HCEC 1CT (cell line): ENCODE data around the gene DDX4.
"Not testable (repeated sequence)": the region's sequence is repeated elsewhere in the genome, so short reads cannot be mapped to it uniquely, and the experiment has no call there.

Source experiments
- DNase-seq: peaks from one replicate; pipeline ENCODE4 v3.0.0-alpha.2; 2017

The DDX4 gene

DNA sequence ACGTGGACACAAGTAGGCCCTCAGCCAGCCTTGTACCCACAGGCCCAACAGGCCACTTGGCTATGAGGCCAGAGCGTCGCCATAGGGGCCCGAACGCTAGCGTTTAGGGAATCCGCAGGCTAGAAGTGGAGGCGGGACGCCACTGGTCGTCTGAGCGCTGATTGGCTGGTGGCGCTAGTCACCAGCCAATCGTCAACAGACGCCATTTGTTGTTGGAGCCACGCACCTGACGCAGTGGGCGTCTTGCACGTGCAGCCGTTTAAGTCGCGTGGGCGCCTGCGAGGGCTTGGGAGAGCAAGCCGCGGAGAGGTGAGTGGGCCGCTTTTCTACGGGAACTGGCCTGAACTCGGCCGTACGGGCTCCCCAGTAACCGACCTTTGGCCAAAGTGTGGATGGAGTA is at the start of gene DDX4:
TSS of gene DDX4 (plus strand) at position 269 of the 400 bp plus-strand sequence. CDS start 903 bp downstream, outside the sequence.
- no peak for DNase-seq

DNA sequence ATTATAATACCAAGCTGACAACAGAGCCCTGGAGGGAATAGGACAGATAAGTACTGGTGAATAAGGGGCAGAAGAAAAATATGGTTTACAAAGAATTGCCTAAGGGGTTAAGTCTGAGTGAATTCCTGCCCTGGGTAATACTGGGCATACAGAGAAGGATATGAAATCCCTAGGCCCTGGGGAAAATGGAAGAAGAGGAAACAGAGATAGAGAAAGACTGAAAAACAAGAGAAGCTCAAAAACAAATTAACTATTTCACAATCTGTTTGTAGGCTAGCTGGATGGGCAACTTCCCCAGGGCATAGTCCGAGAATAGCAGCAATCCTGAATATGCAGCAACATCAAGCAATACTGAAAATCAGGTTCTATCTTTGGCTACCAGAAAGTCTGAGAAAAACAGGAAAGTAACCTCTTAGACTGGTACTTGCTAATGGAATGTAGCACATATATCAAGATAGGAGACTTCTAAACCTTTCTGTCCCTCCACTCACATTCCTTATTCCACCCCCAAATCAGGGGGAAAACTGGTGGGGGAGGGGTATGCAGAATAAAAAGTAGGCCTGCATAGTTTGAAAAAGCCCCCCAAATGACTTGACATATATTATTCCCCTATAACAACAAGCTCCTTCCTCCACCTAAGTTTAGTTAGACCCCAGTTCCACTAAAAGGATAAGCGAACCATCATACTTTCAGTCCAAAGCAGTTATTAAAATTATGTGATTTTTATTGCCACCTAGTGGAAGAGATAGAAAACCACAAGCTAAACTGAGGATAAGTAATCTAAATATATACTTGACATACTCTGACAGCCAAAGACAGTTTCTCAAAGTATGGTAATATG is 46.4 kb upstream of the DDX4 start:
- DNase-seq: peak; percentile 65

DNA sequence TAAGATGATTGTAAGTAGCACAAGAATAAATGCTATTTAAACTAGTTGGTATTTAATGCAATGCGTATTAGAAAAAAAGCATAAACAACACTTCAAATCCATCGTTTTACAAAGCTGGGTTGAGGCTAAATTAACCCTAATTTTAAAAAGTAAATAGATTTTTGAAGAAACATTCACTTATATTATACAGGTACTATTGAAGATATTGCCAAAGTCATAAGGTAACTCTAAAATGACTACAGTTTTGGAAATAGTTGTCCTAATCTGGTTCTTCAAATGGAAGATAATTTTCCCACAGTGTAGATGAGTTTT is 45.8 kb upstream of the DDX4 start:
- no peak for DNase-seq

DNA sequence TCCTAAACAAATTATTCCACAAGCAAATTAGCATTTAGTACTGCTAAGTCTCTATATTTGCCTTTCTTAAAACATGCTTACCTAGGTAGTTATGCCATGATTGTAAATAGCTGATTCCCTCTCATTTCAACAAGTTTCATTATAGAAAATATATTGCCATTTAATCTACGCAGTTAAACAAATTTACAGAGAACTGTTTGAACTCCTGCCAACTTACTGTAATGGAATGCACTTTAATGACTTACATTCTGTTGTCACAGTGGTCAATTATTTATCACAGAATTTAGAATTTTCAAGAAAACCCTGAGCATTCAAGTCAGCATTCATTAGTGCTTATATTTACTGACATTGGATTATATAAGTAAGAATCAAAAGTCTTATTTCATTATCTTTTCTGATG is 45.4 kb upstream of the DDX4 start:
- DNase-seq: no peak

DNA sequence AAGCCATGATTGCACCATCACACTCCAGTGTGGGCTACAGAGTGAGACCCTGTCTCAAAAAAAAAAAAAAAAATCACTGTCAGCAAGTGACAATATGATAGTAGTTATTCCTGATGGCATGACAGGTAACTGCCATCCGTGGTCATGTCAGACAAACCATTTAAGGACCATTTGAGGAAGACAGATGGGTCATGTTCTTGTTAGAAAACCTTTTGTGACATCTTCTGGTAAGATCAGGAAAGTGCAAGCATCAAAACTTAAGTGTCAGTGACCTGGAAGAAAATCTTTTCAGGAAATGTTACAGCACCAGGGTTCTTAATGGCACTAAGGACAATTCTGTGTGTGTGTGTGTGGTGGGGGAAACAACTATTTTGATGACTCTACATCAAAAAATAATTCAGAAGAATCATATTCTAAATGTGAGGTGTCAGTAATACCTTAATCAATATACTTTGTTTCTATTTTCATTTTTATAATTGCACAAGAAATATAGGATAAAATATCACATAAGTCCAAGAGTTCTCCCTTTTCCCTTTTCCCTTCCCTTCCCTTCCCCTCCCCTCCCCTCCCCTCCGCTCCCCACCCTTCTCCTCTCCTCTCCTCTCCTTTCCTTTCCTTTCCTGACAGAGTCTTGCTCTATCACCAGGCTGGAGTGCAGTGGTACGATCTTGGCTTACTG is 43.6 kb upstream of the DDX4 start:
- peak; percentile 35 for DNase-seq

DNA sequence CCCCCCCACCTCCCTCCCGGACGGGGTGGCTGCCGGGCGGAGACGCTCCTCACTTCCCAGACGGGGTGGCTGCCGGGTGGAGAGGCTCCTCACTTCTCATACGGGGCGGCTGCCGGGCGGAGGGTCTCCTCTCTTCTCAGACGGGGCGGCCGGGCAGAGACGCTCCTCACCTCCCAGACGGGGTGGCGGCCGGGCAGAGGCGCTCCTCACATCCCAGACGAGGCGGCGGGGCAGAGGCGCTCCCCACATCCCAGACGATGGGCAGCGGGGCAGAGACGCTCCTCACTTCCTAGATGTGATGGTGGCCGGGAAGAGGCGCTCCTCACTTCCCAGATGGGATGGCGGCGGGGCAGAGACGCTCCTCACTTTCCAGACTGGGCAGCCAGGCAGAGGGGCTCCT is 41.2 kb upstream of the DDX4 start:
- not testable (repeated sequence) for DNase-seq

DNA sequence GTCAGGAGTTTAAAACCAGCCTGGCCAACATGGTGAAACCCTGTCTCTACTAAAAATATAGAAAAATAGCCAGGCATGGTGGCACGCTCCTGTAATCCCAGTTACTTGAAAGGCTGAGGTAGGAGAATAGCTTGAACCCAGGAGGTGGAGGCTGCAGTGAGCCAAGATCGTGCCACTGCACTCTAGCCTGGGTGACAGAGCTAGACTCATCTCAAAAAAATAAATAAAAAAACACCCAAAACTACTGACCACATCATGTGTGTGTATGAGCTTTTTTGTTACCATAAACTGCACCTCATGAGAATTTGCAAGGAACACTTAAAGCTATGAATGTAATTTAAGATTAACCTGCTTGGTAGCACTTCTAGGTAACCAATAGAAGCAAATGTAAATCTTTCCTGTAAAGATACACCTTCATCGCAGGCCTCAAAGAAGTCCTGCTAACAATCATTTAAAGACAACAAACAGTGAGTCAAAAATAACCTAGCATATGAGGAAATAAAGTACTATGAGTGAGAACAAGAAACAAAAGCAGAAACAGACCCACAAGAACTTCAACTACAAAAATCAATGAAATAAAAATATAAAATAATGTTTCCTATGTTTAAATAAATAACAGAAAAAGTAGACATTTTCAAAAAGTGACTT is 38.7 kb upstream of the DDX4 start:
- no peak for DNase-seq

DNA sequence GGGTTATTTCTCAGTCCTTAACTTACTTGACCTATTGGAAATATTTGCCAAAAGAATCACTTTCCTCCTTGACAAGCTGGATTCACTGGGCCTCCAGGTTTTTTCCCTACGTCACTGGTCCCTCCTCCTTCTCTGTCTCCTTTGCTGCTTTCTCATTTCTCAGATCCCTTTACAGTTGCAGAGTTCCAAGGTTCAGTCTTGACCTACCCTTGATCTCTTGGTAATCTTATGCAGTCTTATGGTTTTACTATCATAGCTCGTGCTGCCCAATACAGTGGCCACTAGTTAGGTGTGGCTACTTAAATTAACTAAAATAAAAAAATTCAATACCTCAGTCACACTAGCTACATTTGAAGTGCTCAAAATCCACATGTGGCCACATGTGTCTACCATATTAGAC is 37.1 kb upstream of the DDX4 start:
- DNase-seq: no peak

DNA sequence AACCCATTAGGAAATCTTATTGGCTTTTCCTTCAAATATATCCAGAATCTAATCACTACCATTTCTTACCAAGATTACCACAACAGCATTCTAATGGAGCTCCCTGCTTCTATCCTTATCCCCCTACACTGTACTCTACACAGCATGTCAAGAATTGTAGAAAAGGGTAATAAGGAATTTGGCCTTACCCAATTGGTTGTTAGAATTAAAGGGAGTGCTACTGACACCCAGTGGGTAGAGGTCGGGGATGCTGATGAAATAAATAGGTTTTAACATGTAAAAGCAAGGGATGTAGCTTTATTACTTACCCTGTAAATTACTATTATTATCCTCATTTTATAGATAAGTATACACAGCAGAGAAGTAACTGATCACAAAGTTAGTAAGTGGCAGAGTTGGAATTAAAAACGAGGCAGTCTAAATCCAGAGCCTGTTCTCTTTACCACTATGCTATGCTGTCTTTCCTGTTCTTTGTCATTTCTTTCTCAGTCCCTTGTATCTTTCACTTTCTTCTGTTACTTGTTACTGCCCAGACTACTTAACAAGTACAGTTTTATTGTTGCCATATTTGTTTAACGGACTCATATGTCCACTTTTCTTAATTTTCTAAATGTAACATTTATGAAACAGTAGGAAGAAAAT is 36.3 kb upstream of the DDX4 start:
- DNase-seq: no peak

DNA sequence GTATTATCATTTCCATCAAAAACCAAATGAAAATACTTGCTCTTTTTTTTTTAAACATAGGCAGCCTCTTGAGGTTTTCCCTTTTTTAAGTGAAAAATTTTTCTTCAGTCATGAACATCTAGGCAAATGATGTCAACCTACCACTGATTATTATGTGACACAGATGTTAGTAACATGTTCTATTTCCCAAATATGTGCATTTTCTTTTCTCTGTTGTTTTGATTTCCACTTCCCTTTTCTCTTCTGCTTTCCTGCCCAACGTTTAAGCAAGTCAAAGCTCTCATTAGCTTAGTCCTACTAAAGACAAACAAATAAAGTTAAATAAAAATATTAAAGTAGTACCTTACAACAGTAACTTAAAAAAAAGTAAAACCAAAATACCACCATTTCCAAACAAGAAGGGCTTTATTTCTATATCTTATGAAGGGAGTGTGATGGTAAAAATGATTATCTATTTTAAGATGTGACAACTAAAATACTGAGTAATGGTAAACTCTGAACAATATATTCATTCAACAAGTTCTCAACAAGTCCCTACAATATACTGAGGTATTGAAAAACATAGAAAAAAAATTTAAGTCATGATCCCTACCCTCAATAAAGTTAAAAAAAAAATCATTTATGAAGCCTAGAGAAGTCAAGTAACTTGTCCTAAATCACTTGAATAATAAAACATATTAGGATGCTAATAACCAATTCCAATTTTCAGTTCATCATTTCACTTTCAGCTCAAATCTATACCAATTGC is 35.1 kb upstream of the DDX4 start:
- DNase-seq: no peak

DNA sequence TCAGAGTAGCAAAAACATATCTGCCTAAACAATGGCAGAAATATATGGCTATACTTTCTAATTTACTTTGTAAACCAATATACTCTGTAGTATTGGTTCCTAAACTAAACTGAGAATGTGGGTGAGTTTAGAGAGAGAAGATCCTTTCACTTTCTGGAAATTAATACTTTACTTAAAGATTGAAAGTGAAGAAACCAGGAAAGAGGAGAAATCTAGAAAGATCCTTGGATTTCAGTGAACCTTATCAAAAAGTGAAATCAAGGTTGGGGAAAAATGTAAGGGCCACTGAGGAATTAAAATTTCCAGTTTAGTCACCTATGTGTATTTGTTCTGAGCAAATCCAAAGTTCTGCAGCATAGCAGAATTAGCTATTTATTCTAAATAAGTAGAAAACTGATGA is 31.6 kb upstream of the DDX4 start:
- no peak for DNase-seq

DNA sequence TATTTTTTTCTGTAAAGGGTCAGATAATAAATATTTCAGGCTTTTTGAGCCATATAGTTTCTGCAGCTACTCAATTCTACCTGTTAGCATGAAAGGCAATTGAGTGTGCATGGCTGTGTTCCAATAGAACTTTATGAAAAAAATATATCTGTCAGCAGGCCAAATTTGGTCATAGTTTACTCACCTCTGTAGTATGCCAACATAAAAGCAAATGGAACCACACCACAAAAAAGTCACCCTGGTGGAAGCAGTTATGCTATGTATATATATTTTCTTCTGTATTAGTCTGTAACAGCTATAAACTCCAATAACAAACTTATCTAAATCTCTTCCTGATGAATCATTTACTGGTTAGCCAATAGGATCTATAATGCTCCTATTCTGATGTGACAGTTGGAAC is 29.1 kb upstream of the DDX4 start:
- DNase-seq: peak; percentile 46

DNA sequence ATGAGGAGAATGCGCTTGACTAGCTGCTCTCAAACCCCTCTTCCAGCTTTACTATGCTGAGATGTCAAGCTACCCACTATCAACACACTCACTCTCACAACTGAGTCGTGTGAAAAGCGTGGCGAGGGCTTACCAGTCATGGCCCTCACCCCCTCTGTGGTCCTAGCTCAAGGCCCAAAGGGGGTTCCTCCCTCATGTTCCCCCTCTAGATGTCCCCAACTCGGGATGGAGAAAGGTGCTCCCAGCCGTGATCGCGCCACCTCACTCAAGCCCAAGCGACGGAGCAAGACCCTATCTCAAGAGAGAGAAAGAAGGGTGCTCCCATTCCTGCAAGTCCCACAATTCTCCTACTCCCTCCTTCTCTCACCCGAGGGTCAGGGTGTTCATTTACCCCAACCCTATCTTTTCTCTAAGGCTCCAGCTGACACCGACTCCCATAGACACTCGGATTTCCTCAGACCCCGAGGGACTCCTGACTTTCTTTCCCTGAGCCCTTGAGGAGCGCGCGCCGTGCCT is 26.3 kb upstream of the DDX4 start:
- no peak for DNase-seq

DNA sequence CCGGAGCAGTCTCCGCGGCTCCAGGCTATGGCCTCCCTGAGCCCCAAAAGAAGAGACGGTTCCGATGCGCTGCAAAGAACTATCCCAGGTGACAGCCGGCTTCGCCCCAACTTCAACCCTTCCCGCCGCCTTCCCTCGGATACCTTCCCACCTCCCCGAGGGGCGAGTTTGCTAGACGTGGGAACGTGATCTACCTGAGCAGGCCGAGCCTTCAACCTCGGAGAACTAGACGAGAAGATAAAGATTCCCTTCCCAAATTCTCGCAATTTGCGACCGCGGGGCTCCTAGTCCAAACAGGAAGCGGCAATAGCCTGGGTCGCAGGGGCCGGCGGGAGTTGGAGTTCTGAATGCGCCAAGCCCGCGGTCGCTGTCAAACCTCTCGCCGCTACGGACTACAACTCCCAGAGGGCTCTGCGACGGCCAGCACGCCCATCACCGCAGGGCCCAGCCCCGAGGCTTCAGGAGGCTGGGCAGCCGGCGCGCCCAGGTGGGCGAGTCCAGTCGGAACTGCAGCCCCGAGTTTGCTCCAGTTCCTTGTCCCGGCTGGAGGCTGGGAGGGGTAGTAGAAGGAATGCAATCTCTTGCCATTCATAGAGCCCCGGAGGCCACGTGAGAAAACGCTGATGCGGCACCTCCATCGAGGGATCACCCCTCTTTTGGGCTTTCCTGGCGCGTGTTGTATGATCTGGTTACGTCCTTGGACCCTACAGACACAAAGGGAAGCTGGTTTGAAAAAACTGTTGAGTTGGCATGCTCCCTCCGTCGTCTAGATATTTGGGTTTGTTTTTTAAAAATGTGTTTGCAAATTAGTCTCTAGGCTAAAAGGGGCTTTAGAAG is 25.6 kb upstream of the DDX4 start, which contains the start of gene SLC38A9:
TSS of gene SLC38A9 (minus strand) at position 302 of the 837 bp plus-strand sequence. CDS start 14,366 bp downstream, outside the sequence.
- peak; percentile 95 for DNase-seq

DNA sequence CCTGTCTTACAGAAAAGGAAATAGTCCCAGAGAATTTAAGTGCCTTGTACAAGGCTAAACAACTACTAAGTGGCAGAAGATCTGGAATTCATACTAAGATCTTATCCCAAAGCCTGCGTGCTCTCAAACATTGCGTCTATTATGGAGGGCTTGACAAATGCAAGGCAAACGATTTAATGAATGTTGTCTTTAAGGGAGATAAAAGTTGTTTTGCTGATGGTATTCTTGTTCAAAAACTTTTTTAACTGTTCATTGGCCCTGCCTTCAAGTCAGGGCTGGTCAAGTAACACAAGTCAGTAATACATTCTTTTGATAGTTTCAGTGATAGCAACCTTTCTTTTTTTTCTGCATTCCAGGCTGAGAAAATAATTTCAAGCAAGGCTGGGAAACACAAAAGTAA is 24.0 kb upstream of the DDX4 start:
- DNase-seq: no peak

DNA sequence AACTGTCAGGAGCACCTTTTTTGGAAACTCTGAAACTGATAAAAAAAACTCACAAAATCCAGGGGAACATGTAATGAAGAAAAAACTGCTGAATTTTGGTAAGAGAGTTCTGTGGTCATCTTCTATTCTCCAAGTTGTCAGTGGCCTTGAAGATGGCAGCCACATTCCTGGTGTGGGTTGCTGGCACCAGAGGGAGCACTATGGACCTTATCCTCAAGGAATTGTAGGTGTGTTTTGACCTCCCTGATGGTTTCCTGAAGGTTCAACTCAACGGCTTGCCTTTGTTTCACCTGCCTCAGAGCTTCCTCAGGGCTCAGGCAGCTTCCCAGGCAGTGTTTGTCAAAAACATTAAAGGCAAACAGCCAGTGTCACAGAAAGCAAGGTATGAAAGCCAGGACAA is 23.5 kb upstream of the DDX4 start:
- no peak for DNase-seq

DNA sequence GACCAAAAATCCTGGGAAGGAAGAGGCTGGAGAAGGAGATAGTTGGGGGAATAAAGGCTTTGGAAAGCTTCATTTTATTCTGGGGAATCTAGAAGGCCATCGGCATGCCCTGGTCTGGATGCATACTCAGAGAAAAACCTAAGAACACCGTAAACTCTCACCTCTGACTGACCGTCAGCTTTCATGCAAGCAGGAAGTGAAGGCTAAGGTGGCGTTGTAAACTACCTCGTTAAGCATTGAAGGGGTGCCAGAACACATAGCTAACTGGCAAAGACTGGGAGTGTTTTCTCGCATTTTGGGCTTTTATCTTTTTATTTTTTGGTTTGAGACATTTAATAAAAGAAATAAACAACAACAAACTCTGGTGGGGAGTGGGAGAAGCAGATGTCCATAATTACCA is 23.1 kb upstream of the DDX4 start:
- no peak for DNase-seq

DNA sequence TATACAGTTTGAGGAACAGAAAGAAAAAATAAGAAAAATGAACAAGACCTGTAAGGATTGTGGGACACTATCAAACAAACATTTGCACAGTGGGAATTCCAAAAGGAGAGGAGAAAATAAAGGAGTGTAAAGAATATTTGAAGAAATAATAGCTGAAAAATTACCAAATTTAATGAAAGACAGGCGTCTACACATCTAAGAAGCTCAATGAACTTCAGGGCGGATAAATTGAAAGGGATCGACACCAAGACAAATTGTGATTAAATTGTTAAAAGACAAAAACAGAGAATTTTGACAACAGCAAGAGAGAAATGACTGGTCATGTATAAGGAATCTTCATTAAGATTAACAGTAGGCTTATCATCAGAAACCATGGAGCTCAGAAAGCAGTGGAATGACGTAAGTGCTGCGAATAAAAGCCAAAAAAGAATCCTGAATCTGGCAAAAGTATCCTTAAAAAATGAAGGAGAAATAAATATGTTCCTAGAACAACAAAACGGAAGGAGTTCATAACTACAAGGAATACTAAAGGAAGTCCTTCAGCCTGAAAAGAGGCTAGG is 22.3 kb upstream of the DDX4 start:
- DNase-seq: no peak

DNA sequence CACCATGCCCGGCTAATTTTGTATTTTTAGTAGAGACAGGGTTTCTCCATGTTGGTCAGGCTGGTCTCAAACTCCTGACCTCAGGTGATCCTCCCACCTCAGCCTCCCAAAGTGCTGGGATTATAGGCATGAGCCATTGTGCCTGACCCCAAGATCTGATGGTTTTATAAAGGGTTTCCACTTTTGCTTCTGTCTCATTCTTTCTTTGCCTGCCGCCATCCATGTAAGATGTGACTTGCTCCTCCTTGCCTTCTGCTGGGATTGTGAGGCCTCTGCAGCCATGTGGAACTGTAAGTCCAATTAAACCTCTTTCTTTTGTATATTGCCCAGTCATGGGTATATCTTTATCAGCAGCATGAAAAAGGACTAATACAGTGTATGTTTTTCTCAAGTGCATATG is 18.8 kb upstream of the DDX4 start:
- not testable (repeated sequence) for DNase-seq

DNA sequence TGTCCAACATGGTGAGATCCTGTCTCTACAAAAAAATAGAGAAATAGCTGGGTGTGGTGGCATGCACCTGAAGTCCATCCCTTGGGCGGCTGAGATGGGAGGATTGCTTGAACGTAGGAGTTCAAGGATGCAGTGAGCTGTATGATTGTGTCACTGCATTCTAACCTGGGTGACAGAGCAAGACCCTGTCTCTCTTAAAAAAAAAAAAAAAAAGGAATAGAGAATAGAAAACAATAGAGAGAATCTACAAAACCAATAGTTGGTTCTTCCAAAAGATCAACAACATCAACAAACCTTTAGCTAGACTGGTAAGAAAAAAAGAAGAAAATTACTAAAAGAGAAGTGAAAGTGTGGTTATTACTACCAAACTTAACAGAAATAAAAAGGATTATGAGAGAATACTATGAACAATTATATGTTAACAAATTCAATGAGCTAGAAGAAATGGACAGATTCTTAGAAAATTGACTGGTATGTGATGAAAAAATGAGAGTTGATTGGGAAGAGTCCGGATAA is 17.6 kb upstream of the DDX4 start:
- no peak for DNase-seq

DNA sequence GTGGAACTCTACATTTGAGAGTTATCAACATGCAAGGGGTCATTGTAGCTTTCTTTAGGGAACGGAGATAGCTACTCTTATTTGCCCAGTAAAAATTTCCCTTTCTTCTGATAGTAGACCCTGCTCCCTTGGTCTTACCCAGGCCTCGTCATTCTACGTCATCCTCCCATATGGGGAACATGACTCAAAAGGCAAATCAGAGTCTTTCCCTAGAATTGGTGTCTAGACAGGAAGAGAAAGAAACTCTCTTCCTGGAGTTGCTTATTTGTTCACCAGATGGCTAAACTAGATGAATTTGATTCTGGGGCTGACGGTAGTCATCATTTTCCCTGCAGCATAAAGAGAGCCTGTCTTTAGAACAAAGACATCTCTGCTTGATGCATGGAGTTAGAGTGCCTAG is 13.6 kb upstream of the DDX4 start:
- DNase-seq: no peak
